Measurements from ENCODE around the gene ENOPH1.
A peak's percentile ranks its signal among the peaks of the same experiment; 100 is the strongest.
"Not testable (repeated sequence)": the region's sequence is repeated elsewhere in the genome, so short reads cannot be mapped to it uniquely, and the experiment has no call there.

ENOPH1 gene

DNA sequence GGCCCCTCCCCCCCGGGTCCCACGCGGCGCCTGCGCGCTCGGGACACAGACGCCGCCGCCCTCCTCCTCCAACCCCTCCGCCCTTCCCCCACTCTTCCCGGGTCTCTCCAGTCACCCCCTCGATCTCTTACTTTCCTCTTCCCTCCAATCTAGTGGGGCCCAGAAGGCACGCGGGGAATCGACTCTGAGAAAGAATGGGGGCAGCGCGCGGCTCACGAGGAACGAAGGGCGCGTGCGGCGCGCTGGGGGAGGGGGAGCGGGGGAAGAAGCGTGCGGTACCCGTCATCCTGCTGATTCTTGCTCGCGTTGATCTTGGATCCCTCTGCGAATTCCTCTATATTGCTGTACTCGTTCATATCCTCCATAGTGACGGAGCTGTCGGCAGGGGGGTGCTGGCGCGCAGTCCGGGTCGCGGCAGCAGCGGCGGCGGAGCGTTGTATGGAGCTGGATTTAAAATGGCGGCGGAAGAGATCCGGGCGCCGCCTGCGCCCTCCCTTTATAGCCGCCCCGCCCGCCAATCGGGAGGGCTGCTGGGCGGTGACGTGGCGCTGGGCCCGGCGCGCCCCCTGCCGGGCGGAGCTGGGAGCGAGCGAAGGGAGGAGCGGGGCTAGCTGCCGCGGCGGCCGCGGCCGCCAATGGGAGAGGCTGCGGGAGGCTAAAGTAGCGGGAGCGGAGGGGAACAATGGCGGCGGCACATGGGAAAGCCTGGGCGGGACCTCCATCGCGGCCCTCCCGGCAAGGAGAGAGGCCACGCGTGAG is 1.2 kb upstream of the ENOPH1 start:
- DNase-seq, result peak; percentile 81

- DNase-seq, result no peak
These were observed 630 bp upstream of the ENOPH1 start for GRCh38 chr4:82429728-82430192.

- DNase-seq, result no peak
These were observed 765 bp downstream of the ENOPH1 start for GRCh38 chr4:82430964-82431745.

DNA sequence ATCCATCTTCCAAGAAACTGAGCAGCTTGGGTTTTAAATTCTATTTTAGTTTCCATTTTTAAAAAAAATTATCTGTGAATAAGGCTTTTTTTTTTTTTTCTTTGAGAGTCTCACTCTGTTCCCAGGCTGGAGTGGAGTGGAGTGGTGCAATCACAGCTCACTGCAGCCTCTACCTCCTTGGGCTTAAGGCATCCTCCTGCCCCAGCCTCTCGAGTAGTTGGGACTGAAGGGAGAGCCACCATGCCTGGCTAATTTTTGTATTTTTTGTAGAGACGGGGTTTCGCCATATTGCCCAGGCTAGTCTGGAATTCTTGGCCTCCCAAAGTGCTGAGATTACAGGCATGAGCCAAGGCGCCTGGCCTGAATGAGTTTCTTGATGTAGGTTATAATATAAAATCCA is 1.4 kb downstream of the ENOPH1 start:
- no peak for DNase-seq

DNA sequence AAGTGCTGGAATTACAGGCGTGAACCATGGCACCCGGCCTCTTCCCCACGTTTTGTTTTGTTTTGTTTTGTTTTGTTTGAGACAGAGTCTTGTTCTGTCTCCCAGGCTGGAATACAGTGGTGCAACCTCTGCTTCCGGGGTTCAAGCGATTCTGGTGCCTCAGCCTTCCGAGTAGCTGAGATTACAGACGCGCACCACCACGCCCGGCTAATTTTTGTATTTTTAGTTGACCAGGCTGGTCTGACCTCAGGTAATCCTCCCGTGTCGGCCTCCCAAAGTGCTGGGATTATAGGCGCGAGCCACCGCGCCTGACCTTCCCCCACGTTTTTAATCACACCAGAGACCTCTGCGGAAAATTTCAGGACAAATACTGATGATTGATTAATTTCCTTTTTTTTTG is 2.2 kb downstream of the ENOPH1 start:
- no peak for DNase-seq

- DNase-seq, result no peak
These were observed 3.4 kb downstream of the ENOPH1 start for GRCh38 chr4:82433791-82434190.

DNA sequence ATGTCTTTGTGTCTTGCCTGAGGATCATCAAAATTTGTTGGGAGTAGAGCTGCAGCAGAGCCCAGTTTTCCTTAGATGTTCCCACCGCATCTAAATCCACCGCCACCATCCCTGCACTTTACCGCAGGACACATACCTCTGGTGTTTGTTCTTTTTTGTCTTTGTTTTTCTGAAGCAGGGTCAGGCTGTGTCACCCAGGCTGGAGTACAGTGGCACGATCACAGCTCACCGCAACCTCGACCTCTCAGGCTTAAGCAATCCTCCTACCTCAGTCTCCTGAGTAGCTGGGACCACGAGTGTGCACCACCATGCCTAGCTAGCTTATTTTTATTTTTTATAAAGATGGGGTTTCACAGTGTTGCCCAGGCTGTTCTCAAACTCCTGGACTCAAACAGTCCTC is 4.6 kb downstream of the ENOPH1 start:
- no peak for DNase-seq

DNA sequence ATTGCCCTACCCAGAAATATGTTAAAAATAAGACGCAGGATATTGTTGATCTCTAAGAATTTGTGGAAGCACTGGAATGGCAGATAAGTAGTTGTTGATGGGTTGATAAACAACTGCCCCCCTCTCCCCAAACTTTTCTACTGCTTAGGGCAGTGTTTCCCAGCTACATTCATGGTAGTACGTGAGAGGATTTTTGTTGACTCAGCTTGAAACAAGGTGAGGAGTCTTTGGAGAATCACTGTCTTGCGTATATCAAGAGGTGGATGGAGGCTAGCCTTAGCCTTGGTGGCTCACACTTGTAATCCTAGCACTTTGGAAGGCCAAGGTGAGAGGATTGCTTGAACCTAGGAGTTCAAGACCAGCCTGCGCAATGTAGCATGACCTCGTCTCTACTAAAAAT is 5.7 kb downstream of the ENOPH1 start:
- DNase-seq, result no peak

DNA sequence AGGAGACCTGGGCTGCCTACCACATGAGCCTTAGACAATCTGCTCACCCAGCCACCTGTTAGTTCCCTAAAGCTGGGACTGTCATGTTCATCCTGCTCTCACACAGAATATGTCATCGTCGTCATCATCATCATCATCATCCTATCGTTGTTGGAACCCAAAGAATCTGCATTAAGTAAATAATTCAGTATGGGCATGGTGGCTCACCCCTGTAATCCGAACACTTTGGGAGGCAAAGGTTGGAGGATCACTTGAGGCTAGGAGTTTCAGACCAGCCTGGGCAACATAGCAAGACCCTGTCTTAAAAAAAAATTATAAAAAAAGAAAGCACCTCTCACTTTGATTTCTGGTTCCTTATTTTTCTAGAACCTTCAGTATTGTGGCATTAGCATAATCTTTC is 6.4 kb downstream of the ENOPH1 start:
- no peak for DNase-seq

DNA sequence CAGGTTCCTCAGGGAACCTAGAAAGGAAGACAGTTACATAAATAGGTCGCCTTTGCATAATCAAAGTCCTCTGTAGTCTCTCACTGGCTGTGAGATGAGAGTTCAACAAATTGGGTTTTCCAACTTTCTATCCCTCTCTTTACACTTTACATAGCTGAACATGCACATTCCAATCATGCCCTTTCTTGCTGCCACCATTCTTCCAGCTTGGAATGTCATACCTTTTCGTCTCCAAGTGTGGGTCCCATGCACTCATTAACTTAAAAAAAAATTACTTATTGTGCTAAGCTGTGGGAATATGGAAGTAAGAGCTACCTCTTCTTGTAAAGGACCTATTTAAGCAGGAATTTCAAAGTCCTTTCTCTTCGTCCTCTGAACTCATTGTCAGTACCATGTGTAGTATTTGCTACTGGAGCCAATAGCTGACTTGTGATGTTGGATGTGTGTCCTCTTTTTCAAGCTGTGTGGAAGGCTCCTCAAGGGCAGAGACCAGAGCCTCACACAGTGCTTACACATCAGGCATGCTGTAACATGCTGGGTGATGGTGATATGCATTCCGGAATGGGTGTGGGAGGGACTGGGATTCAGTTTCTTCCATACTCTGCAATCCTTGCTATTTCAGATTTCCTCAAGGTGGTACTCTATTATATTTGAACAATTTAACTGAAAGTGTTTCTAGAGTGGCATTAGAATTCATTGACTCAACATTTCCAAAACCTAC is 7.1 kb downstream of the ENOPH1 start:
- no peak for DNase-seq

DNA sequence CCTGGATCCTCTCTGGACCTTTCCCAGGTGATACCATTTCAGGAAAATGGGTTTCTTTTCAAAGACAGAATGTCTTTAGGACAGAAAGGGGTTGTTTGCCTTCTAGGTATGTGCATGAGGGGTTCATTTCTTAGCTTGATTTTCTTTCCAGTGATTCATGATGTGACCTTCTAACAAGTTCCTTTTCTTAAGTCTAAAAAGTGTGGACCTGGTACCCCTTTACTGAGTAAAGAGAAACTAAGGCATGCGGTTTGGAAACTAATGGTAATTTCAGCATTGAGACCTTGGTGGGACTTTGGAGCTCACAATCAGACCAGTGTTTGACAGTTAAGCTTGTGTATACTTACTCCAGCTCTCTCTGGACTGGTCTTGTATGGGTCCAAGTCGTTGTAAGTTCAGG is 8.7 kb downstream of the ENOPH1 start:
- DNase-seq, result no peak

- no peak for DNase-seq
These were observed 17.5 kb downstream of the ENOPH1 start for GRCh38 chr4:82447886-82448285.

DNA sequence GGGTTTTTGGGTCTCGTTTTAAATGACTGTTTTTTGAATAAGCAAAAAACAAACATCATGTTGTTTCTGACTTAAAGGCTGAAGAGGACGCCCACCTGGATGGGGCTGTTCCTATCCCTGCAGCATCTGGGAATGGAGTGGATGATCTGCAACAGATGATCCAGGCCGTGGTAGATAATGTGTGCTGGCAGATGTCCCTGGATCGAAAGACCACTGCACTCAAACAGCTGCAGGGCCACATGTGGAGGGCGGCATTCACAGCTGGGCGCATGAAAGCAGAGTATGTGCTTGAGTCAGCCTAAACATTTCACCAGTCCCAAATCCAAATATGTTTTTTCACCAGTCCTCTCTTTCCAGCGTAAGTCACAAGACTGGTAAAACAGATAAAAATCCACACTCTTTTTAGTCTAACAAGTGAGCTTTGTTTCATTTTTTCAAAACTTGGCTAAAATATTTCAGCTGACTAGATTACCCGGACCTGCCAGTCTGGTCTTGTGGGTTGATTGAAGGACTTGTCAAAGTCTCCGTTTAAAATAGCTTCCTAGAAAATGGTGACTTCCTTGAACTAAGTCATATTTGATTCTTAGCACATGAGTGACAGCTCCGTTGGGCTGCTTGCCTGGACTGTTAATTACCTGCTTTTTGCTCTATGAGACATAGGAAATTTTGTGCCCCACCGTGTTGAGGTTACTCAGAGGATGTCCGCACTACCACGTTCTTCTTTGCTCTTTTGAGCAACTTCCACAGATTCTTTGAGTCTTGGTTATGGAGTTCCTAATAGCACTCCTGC is 20.8 kb downstream of the ENOPH1 start:
- DNase-seq, result no peak

DNA sequence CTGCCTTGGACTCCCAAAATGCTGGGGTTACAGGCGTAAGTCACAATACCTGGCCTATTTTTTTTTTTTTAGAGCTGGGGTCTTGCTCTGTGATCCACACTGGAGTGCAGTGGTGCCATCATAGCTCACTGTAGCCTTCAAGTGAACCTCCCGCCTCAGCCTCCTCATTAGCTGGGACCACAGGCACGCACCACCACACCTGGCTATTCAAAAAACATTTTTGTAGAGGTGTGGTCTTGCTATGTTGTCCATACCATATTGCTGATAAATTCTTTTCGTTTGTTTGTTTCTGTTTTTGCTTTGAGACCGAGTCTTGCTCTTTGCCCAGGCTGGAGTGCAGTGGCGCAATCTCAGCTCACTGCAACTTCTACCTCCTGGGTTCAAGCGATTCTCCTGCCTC is 21.6 kb downstream of the ENOPH1 start:
- DNase-seq, result no peak

GRCh38 chr4:82457266-82457665 is 26.9 kb downstream of the ENOPH1 start:
- no peak for DNase-seq

GRCh38 chr4:82458729-82459128 is 28.3 kb downstream of the ENOPH1 start:
- DNase-seq, result no peak

DNA sequence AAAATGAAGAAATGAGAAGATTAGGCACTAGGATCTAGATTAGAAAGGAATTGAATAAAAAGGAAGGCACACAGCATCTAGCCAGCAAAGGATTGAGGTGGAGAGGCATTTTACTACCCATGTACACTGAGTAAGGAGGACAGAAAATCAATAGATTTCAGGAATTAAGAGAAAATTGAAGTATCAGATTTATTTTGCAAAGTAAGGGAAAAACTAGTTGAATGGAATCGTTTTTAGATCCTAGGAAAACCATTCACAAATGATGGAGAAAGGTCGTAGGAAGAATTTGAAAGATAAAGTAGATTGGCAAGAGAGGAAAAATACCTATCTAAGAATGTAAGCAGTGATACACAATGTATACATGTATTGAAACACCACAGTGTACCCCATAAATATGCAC is 31.3 kb downstream of the ENOPH1 start:
- no peak for DNase-seq

GRCh38 chr4:82462415-82462831 is 32.0 kb downstream of the ENOPH1 start:
- DNase-seq, result peak; percentile 28

- DNase-seq, result no peak
These were observed 32.8 kb downstream of the ENOPH1 start for GRCh38 chr4:82463221-82463620.

DNA sequence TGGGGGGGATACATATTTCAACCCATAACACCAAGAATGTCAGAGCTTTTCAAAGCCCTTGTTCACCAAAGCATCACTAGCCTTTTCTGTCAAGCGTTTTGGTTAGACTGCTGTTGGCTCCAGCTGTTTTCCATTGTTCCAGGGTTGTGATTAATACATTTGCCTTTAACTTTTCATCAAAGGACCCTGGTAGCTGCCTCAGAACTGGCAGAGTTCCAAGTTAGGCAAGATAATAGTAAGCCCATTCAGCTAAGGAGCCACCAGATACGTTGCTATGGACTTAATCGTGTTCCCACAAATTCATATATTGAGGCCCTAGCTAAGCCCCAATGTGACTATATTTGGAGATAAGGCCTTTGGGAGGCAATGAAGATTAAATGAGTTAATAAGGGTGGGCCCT is 37.1 kb downstream of the ENOPH1 start:
- DNase-seq, result no peak

DNA sequence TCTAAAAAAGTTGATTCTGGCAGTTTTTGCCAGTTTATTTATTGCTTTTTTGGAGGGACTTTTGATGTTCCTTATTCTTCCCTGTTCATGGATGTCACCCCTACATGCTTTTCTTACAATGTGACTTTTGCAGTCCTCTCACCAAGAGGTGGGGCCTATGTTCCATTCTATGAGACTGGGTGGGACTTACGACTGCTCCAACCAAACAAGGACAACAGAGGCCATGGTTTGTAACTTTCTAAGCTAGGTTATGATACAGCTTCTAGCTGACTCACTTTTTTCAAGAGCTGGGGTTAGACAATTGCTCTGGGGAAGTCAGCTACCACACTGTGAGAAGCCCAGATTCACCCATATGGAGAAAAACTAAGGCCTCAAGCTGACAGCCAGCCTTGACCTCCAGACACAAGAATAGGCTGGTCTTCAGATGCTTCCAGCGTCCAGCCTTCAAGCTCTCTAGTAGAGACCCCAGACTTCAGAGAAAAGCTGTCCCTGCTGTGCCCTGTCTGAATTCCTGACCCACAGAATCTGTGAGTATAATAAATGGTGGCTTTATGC is 39.5 kb downstream of the ENOPH1 start:
- no peak for DNase-seq

DNA sequence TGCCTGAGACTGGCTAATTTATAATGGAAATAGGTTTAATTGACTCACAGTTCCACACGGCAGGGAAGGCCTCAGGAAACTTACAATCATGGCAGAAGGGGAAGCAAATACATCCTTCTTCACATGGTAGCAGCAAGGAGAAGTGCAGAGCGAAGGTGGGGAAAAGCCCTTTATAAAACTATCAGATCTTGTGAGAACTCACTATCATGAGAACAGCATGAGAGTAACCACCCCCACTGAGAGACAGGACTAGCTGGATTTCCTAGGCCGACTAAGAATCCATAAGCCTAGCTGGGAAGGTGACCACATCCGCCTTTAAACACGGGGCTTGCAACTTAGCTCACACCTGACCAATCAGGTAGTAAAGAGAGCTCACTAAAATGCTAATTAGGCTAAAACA is 42.7 kb downstream of the ENOPH1 start:
- not testable (repeated sequence) for DNase-seq

Data from 8988T (cell line).